NCI-H146 (cell line): ENCODE data around the gene HOXD10.

Experiments used
- DNase-seq: peaks from one replicate; lab custom pipeline; 2025; lab: John Stamatoyannopoulos, UW

The HOXD10 gene

GRCh38 chr2:176115883-176116813 is at the start of gene HOXD10:
HOXD10 (plus strand) TSS chr2:176116778; CDS start chr2:176116834, 56 bp downstream.
- no peak for DNase-seq

GRCh38 chr2:176067589-176068418 is 48.8 kb upstream of the HOXD10 start:
- DNase-seq: no peak

GRCh38 chr2:176068419-176068832 is 48.2 kb upstream of the HOXD10 start:
- no peak for DNase-seq

GRCh38 chr2:176071330-176072291 is 45.0 kb upstream of the HOXD10 start:
- no peak for DNase-seq

- no peak for DNase-seq
Observed at GRCh38 chr2:176072292-176072669, 44.3 kb upstream of the HOXD10 start.

GRCh38 chr2:176072951-176073904 is 43.4 kb upstream of the HOXD10 start:
- peak; percentile 25 for DNase-seq

GRCh38 chr2:176074919-176075425 is 41.6 kb upstream of the HOXD10 start:
- no peak for DNase-seq

DNA sequence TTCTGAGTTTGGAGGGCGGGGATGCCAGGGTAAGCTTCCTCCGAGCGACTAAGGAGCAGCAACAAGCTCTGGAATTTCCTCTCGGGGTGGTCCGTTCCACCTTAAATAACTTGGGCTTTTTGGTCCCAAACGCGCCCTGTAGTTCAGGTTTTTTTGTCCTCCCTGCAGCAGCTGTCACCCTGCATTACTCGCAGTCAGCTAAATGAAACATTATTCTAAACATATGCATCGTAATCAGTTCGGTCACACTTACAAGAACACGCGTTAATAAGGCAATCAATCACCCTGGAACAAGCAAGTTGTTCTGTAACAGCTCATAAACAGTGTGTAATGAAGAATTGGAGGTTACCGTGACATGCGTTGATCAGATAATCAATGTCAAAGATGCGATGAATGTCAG is 41.1 kb upstream of the HOXD10 start:
- DNase-seq: no peak

DNA sequence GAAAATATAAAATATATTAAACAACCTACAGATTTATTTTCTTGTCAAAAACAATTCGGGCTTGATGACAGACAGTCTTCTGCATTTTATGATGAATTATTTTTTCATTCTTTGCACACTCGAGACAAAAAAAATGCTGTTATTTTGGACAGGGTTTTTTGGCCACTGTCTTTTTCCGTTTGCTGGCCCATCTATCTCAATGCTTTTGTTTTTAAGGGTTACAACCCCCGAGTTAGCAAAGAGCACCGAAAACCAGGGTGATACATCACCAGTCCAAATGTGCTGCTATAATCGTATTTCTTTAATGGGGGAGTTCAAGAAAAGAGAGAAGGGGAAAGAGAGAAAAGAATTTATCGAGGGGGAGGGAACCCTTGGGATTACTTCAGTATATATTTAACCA is 40.5 kb upstream of the HOXD10 start:
- no peak for DNase-seq

DNA sequence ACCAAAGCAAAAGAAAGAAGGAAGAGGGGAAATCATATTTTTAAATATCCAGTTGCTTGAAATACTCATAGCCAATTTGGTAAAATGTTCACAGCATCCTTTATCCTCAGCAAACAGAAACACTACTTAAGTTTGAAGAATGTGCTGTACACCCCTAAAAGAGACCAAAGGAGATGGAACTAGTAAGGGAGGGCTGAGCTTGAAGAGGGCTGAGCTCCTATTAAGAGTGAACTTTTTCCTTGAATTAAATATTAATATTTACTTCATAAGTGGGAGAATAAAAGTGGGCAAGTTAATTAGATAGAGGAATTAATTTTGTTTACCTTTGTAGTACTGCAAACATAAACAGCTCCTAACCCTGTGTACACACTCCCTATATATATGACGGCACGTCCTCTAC is 39.8 kb upstream of the HOXD10 start:
- DNase-seq: no peak

DNA sequence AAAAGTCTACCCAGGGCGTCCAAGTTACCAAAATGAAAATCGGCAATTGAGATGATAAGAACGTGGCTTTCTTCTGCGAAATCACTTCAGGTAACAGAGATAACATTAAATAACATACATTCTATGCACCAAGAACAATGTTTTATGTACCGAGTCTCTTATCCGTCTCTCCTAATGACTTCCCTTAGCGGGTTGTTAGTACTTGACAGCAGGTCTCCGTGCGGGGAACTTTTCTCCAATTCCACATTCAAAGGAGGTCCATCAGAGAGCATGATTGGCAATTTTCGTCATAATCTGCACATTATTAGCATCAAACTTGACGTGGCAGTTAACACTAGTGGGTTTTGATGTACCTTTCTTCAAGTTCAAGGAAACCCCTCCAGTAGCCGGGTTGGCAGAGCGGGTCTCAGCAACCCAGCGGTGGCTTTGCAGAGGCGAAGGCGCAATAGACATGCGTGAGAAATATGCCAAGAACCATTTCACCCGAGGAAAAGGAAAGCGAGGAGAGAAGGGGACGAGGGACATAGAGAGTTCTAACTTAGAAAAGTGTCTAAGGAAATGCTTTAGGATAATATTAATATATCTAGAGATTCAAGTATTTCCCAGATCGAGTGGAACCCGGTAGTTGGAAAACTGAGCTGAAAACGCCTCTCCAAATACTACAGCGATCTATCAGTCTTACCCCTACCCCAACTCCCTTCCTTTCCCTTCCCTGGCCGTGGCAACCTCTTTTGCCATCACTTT is 37.9 kb upstream of the HOXD10 start:
- peak; percentile 5 for DNase-seq

GRCh38 chr2:176079285-176079830 is 37.2 kb upstream of the HOXD10 start:
- peak; percentile 76 for DNase-seq

- DNase-seq: peak; percentile 86
Observed at GRCh38 chr2:176079831-176080539, 36.6 kb upstream of the HOXD10 start.

DNA sequence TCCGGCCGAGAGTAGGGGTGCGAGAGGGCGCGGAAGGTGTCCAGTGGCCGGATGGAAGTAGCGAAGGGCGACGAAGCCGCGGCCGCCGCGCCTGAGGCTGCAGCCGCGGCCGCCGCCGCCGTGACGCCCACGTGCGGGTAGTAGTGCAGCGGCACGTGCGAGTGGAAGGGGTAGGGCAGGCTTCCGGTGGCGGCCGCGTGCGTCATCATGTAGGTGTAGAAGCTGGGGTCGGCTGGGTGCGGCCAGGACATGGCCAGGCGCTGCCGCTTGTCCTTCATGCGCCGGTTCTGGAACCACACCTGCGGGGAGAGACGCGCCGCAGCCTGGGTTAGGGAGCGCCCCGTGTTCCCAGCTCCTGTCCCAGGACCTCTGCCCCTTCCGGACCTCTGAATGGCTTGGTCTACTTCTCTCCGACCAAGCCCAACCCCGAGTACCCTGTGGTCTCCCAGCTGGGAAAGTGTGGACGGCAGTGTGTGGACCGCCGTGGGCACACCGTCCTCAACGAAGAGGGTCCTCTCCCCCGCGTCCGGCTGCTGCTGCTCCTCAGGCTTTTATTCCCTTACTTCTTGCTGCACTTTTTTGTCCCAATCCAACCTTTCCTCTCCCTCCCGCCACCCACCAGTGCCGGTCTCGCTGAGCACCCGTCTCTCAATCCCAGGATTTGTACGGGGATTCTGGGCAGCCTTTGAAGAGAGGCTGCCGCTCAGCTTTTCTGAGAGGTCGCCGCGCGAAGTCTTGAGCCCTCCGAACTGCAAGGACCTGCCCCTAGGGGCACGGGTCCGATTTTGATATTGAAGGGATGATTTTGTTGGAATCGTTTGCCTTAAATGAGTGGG is 35.8 kb upstream of the HOXD10 start:
- no peak for DNase-seq

- DNase-seq: no peak
Observed at GRCh38 chr2:176081376-176081836, 35.2 kb upstream of the HOXD10 start.

GRCh38 chr2:176081837-176082524 is 34.6 kb upstream of the HOXD10 start:
- DNase-seq: no peak

DNA sequence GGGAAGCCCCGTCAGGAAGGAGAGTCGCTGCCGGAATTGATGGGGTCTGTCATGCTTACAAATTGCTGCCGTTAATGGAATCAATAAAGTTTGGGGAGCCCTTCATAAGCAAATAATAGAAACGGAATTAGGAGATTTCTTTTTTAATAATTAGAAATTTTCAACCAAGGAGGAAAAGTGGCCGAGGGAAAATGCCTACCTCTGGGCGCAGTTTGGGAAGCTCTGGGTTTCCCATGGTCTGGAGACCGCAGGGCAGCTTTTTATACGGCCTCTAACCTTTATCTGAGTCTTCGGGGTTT is 34.1 kb upstream of the HOXD10 start:
- DNase-seq: no peak
